Measurements from ENCODE around the gene HSP90AA1.

HSP90AA1 gene

DNA sequence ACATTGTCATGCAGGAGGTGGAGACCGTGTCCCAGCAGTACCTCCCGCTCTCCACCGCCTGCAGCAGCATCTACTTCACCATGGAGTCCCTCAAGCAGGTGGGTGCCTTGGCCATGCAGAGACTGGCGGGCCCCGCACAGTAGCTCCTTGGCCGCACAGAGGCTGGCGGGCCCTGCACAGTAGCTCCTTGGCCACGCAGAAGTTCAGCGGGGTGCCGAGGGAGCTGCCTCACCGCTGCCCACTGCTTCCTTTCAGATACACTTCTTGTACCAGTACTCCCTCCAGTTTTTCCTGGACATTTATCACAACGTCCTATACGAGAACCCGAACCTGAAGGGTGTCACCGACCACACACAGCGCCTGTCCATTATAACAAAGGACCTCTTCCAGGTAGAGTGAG lies 47.7 kb downstream of the HSP90AA1 start:
- no peak for DNase-seq

- DNase-seq: no peak
These were observed 49.2 kb downstream of the HSP90AA1 start for GRCh38 chr14:102037686-102038085.

DNA sequence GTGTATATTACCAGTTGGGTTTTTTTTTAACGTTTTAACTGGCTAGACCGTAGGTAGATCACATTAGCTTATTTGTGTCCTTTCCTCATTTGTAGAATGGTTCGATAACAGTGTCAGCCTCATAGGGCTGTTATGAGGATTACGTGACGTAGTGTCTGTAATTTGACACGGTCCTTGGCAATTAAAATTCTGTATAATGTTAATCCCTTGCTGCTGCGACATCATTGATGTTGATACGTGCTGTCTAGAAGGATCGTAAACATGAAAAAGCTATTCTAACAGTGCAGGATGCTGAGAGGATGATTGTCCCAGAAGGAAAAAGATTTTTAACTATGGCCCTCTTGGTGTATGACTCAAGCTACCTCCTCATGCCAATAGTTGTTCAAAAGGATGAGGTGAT lies 50.9 kb downstream of the HSP90AA1 start:
- DNase-seq: no peak

DNA sequence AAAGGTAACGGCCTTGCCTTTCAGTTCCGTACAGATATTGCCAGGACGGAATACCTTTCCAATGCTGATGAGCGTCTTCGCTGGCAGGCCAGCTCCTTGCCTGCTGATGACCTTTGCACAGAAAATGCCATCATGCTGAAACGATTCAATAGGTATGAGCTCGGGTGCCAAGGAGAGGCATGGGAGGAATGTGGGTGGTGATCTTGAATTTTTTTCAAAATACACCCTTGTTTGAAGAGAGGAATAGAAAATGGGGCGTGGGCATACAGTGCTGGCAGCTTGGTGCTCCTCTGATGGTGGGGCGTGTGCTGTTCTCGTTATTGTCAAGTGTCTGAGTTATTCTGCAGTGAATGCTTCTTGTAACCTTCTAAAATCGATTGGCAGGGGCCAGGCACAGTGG lies 52.5 kb downstream of the HSP90AA1 start:
- DNase-seq: no peak

DNA sequence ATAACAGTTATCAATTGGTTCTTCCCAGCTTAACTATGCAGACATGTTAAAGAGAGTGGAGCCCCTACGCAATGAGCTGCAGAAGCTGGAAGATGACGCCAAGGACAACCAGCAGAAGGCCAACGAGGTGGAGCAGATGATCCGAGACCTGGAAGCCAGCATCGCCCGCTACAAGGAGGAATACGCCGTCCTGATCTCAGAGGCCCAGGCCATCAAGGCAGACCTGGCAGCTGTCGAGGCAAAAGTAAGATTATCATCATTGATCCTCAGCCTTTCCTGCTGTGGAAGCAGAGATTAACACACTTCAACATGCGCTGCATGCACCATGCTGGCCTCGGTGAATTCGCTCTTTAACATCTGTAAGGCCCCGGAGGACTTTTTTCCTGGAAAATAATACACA lies 53.6 kb downstream of the HSP90AA1 start:
- no peak for DNase-seq
